Measurements from ENCODE around the gene USP47.

USP47 gene

GRCh38 chr11:11894486-11894885, 52.7 kb downstream of the USP47 start:
- DNase-seq (ENCODE audit: low spot score in 2 of 2), result no peak
- no peaks in the 10 kb centered on the region for H3K27me3 Mint-ChIP-seq
- no peak overlapping the region for H3K4me3 Mint-ChIP-seq
- H3K9me3 Mint-ChIP-seq, result no peaks in the 10 kb centered on the region
- H3K27ac Mint-ChIP-seq (ENCODE audit: low read depth), result no peak overlapping the region
- peaks cover 20% of the 10 kb centered on the region for H3K4me1 Mint-ChIP-seq
- peaks cover 36% of the 10 kb centered on the region for H3K36me3 Mint-ChIP-seq (ENCODE audit: insufficient read depth)
- ATAC-seq (replicated peaks; ENCODE audit: extremely low read depth, poor library complexity, severe bottlenecking), result no peak

GRCh38 chr11:11895672-11896071, 53.9 kb downstream of the USP47 start:
- peaks cover 28% of the 10 kb centered on the region for H3K36me3 Mint-ChIP-seq (ENCODE audit: insufficient read depth)
- H3K9me3 Mint-ChIP-seq, result no peaks in the 10 kb centered on the region
- ATAC-seq (replicated peaks; ENCODE audit: extremely low read depth, poor library complexity, severe bottlenecking) (no peak), DNase-seq (ENCODE audit: low spot score in 2 of 2) (no peak)
- H3K4me3 Mint-ChIP-seq, result no peak overlapping the region
- H3K27me3 Mint-ChIP-seq, result no peaks in the 10 kb centered on the region
- peaks cover 15% of the 10 kb centered on the region for H3K4me1 Mint-ChIP-seq
- H3K27ac Mint-ChIP-seq (ENCODE audit: low read depth), result no peak overlapping the region

DNA sequence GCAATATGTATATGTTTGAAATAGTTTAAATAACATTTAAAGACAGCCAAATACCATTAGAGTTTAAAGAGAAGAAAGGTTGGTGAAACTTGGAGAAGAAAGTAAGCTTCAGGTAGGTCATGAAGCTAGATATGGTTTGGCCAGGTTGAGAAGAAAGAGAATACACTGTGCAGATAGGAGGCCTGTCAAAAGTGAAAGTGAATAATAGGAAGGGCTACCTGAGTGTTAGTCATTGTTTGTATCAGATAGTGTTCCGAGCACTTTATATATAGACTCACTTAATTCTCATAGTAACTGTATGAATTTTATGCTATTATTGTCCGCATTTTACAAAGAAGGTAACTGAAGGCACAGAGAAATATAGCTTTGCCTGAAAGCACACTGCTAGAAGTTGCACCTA, 56.9 kb downstream of the USP47 start:
- Mint-ChIP-seq H3K27ac (ENCODE audit: low read depth) (peak overlapping the region; percentile 2), H3K4me3 (no peak overlapping the region), H3K9me3 (no peaks in the 10 kb centered on the region), H3K4me1 (peaks cover 12% of the 10 kb centered on the region), H3K36me3 (ENCODE audit: insufficient read depth) (peaks cover 21% of the 10 kb centered on the region), H3K27me3 (no peaks in the 10 kb centered on the region)
- no peak for ATAC-seq (replicated peaks; ENCODE audit: extremely low read depth, poor library complexity, severe bottlenecking)
- no peak for DNase-seq (ENCODE audit: low spot score in 2 of 2)

DNA sequence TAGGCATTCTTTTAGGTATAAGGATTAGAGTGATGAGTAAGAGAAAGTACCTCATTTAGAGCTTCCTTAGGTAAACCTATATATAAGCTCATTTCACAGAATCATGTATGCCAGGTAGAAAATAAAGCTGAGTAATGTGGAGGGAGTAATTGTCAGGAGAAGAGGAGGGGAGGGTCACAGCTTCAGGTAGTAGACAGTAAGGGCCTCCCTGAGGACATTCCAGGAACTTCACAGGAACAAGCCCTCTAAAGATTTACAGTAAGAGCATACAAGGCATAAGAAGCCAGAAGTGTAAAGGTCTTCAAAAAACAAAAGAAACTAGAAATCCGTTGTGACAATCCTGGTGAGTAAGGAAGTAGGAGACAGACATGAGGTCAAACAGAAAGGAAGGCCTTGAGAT, 57.6 kb downstream of the USP47 start:
- Mint-ChIP-seq H3K27me3 (no peaks in the 10 kb centered on the region), H3K36me3 (ENCODE audit: insufficient read depth) (peaks cover 26% of the 10 kb centered on the region), H3K4me1 (peaks cover 12% of the 10 kb centered on the region), H3K9me3 (no peaks in the 10 kb centered on the region), H3K27ac (ENCODE audit: low read depth) (peak overlapping the region; percentile 2), H3K4me3 (no peak overlapping the region)
- ATAC-seq (replicated peaks; ENCODE audit: extremely low read depth, poor library complexity, severe bottlenecking) (no peak), DNase-seq (ENCODE audit: low spot score in 2 of 2) (no peak)

DNA sequence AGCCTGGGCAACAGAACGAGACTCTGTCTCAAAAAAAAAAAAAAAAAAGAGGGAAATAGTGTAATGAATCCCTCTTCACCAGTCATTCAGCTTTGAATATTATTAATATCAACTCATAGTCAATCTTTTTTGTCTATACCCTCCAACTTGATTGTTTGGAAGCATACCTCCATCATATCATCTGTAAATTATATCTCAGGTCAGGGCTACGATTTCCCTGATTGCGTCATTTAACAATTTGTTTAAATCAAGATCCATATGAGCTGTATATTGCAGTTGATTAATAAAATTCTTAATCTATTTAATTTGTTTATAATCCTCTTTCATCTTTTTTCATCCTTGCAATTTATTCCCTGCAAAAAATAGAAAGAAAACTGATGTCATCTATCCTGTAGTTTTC, 60.2 kb downstream of the USP47 start:
- ATAC-seq (replicated peaks; ENCODE audit: extremely low read depth, poor library complexity, severe bottlenecking) (no peak), DNase-seq (ENCODE audit: low spot score in 2 of 2) (no peak)
- H3K4me1 Mint-ChIP-seq, result peaks cover 12% of the 10 kb centered on the region
- peaks cover 26% of the 10 kb centered on the region for H3K36me3 Mint-ChIP-seq (ENCODE audit: insufficient read depth)
- H3K4me3 Mint-ChIP-seq, result no peak overlapping the region
- no peak overlapping the region for H3K27ac Mint-ChIP-seq (ENCODE audit: low read depth)
- H3K27me3 Mint-ChIP-seq, result no peaks in the 10 kb centered on the region
- no peaks in the 10 kb centered on the region for H3K9me3 Mint-ChIP-seq

GRCh38 chr11:11909727-11910126, 68.0 kb downstream of the USP47 start:
- Mint-ChIP-seq H3K9me3 (no peaks in the 10 kb centered on the region), H3K4me1 (no peaks in the 10 kb centered on the region), H3K27me3 (no peaks in the 10 kb centered on the region), H3K27ac (ENCODE audit: low read depth) (no peak overlapping the region), H3K36me3 (ENCODE audit: insufficient read depth) (peaks cover 25% of the 10 kb centered on the region), H3K4me3 (no peak overlapping the region)
- ATAC-seq (replicated peaks; ENCODE audit: extremely low read depth, poor library complexity, severe bottlenecking), result no peak
- DNase-seq (ENCODE audit: low spot score in 2 of 2), result no peak

DNA sequence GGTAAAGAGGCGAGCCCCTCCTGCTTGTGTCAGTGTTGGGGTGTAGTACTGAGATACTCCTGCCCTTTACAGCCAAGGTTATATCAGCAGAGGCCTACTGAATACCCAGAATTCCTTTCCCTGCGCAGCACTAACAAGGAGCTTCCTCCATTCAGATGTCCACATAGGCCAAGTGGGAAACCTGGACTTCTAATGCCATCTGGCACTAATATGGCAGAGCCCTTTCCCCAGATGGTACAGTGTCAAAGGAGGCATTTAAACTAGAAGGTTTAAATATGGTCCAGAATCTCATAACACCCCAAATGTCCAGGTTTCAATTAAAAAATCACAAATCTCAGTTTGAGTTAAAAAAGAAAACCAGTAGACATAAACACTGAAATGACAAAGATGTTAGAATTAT, 68.8 kb downstream of the USP47 start:
- H3K4me1 Mint-ChIP-seq, result peaks cover 6% of the 10 kb centered on the region
- no peak for ATAC-seq (replicated peaks; ENCODE audit: extremely low read depth, poor library complexity, severe bottlenecking)
- peaks cover 22% of the 10 kb centered on the region for H3K36me3 Mint-ChIP-seq (ENCODE audit: insufficient read depth)
- no peak for DNase-seq (ENCODE audit: low spot score in 2 of 2)
- H3K27me3 Mint-ChIP-seq, result no peaks in the 10 kb centered on the region
- H3K27ac Mint-ChIP-seq (ENCODE audit: low read depth), result no peak overlapping the region
- no peaks in the 10 kb centered on the region for H3K9me3 Mint-ChIP-seq
- no peak overlapping the region for H3K4me3 Mint-ChIP-seq

DNA sequence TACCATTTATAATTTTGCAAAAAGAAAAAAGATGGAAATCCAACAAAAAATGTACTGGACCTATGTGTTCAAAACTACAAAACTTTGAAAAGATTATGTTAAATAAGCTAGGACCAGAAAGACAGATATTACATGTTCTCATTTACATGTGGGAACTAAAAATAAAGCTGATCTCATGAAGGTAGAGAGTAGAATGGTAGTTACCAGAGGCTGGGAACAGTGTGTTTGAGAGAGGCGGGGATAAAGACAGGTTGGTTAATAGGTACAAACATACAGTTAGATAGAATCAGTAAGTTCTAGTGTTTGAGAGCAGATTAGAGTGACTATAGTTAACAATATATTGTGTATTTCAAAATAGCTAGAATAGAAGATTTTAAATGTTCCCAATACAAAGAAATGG, 71.6 kb downstream of the USP47 start:
- peaks cover 11% of the 10 kb centered on the region for H3K4me1 Mint-ChIP-seq
- no peak overlapping the region for H3K4me3 Mint-ChIP-seq
- H3K27me3 Mint-ChIP-seq, result no peaks in the 10 kb centered on the region
- no peak for DNase-seq (ENCODE audit: low spot score in 2 of 2)
- peaks cover 20% of the 10 kb centered on the region for H3K36me3 Mint-ChIP-seq (ENCODE audit: insufficient read depth)
- no peaks in the 10 kb centered on the region for H3K9me3 Mint-ChIP-seq
- no peak for ATAC-seq (replicated peaks; ENCODE audit: extremely low read depth, poor library complexity, severe bottlenecking)
- no peak overlapping the region for H3K27ac Mint-ChIP-seq (ENCODE audit: low read depth)

GRCh38 chr11:11915625-11916024, 73.9 kb downstream of the USP47 start:
- Mint-ChIP-seq H3K27ac (ENCODE audit: low read depth) (peak overlapping the region; percentile 66), H3K4me3 (no peak overlapping the region), H3K36me3 (ENCODE audit: insufficient read depth) (peaks cover 27% of the 10 kb centered on the region), H3K27me3 (no peaks in the 10 kb centered on the region), H3K9me3 (no peaks in the 10 kb centered on the region), H3K4me1 (peaks cover 11% of the 10 kb centered on the region)
- no peak for DNase-seq (ENCODE audit: low spot score in 2 of 2)
- ATAC-seq (replicated peaks; ENCODE audit: extremely low read depth, poor library complexity, severe bottlenecking), result no peak

GRCh38 chr11:11916981-11917399, 75.2 kb downstream of the USP47 start:
- H3K36me3 Mint-ChIP-seq (ENCODE audit: insufficient read depth), result peaks cover 25% of the 10 kb centered on the region
- no peak for DNase-seq (ENCODE audit: low spot score in 2 of 2)
- H3K27me3 Mint-ChIP-seq, result no peaks in the 10 kb centered on the region
- H3K4me1 Mint-ChIP-seq, result peaks cover 11% of the 10 kb centered on the region
- H3K4me3 Mint-ChIP-seq, result no peak overlapping the region
- ATAC-seq (replicated peaks; ENCODE audit: extremely low read depth, poor library complexity, severe bottlenecking), result no peak
- no peaks in the 10 kb centered on the region for H3K9me3 Mint-ChIP-seq
- peak overlapping the region; percentile 25 for H3K27ac Mint-ChIP-seq (ENCODE audit: low read depth)

- H3K4me1 Mint-ChIP-seq, result peaks cover 29% of the 10 kb centered on the region
Measured at GRCh38 chr11:11923828-11924227, 82.1 kb downstream of the USP47 start.

GRCh38 chr11:11929920-11930319, 88.1 kb downstream of the USP47 start:
- H3K36me3 Mint-ChIP-seq (ENCODE audit: insufficient read depth), result peaks cover 42% of the 10 kb centered on the region
- H3K27ac Mint-ChIP-seq (ENCODE audit: low read depth), result no peak overlapping the region
- no peaks in the 10 kb centered on the region for H3K9me3 Mint-ChIP-seq
- H3K27me3 Mint-ChIP-seq, result no peaks in the 10 kb centered on the region
- ATAC-seq (replicated peaks; ENCODE audit: extremely low read depth, poor library complexity, severe bottlenecking) (no peak), DNase-seq (ENCODE audit: low spot score in 2 of 2) (no peak)
- no peak overlapping the region for H3K4me3 Mint-ChIP-seq
- peaks cover 20% of the 10 kb centered on the region for H3K4me1 Mint-ChIP-seq

More at GRCh38 chr11:11923828-11924227, 82.1 kb downstream of the USP47 start:
- DNase-seq (ENCODE audit: low spot score in 2 of 2) (no peak), ATAC-seq (replicated peaks; ENCODE audit: extremely low read depth, poor library complexity, severe bottlenecking) (no peak)
- no peaks in the 10 kb centered on the region for H3K9me3 Mint-ChIP-seq
- H3K4me3 Mint-ChIP-seq, result no peak overlapping the region
- H3K27me3 Mint-ChIP-seq, result no peaks in the 10 kb centered on the region
- H3K27ac Mint-ChIP-seq (ENCODE audit: low read depth), result no peak overlapping the region
- peaks cover 38% of the 10 kb centered on the region for H3K36me3 Mint-ChIP-seq (ENCODE audit: insufficient read depth)

GRCh38 chr11:11931461-11932055, 89.8 kb downstream of the USP47 start:
- DNase-seq (ENCODE audit: low spot score in 2 of 2) (no peak), ATAC-seq (replicated peaks; ENCODE audit: extremely low read depth, poor library complexity, severe bottlenecking) (no peak)
- H3K27ac Mint-ChIP-seq (ENCODE audit: low read depth), result no peak overlapping the region
- peaks cover 36% of the 10 kb centered on the region for H3K36me3 Mint-ChIP-seq (ENCODE audit: insufficient read depth)
- no peaks in the 10 kb centered on the region for H3K27me3 Mint-ChIP-seq
- peaks cover 7% of the 10 kb centered on the region for H3K4me1 Mint-ChIP-seq
- H3K4me3 Mint-ChIP-seq, result no peak overlapping the region
- H3K9me3 Mint-ChIP-seq, result no peaks in the 10 kb centered on the region
